Psoas muscle (tissue), 8 donors: ENCODE measurements around the gene CFAP46. TPM values are rescaled to one million over a fixed set of nuclear protein-coding genes. Genes with fewer than 3 reads are reported as not detected.

ENCODE experiments used
- ATAC-seq, 4 donors: fragments of 200-7000 bp; cut with Tn5 transposase; one replicate each; pipeline ENCODE4 v1.9.1; 2020; ENCODE audit warnings: moderate library complexity in 3 of 4, mild to moderate bottlenecking in 2 of 4
- DNase-seq, 2 donors: peaks; one replicate each; pipeline ENCODE4 v3.0.0-alpha.2; 2020
- H3K27ac ChIP-seq: fragments of 200-600 bp; one replicate; pipeline ENCODE4 v1.8.0; 2022
- H3K27me3 ChIP-seq, 3 donors: fragments of 200-600 bp in 1 of 3; one replicate each; pipeline versions ENCODE4 v1.6.1 to v1.8.0; 2013 to 2022; ENCODE audit warnings: low read length in 2 of 3, mild to moderate bottlenecking in 2 of 3, moderate library complexity in 1 of 3; ENCODE audit not compliant: insufficient read depth in 3 of 3
- H3K36me3 ChIP-seq, 2 donors: fragments of 200-600 bp in 1 of 2; one replicate each; pipeline versions ENCODE4 v1.6.1 to v1.8.0; 2013 to 2022; ENCODE audit warnings: low read depth in 1 of 2, mild to moderate bottlenecking in 1 of 2, moderate library complexity in 1 of 2; ENCODE audit not compliant: insufficient read depth in 1 of 2
- H3K4me1 ChIP-seq: fragments of 200-600 bp; one replicate; pipeline ENCODE4 v1.8.0; 2022
- H3K4me3 ChIP-seq: fragments of 200-600 bp; one replicate; pipeline ENCODE4 v1.8.0; 2022; ENCODE audit warnings: mild to moderate bottlenecking
- H3K9me3 ChIP-seq: fragments of 200-600 bp; one replicate; pipeline ENCODE4 v1.8.0; 2022
- CTCF ChIP-seq: fragments of 200-600 bp; IDR thresholded peaks from one replicate; pipeline ENCODE4 v1.8.0; 2022; ENCODE audit warnings: antibody characterized with exemption
- WGBS, 3 donors: extraction: QIAGEN DNeasy Blood & Tissue Kit; methylation state at CpG; one replicate each; pipeline versions ENCODE4 v1.1.6 to v1.1.7; 2013; 5-methylcytosine and 5-hydroxymethylcytosine counted together
- intact Hi-C, 2 donors: fragments of 100-400 bp; cut with DNase I; formaldehyde crosslinking; loops; one replicate each; pipeline versions ENCODE4 v1.11.0 to v1.14.2; 2022
- polyA plus RNA-seq, 3 donors: library from polyadenylated mRNA; stranded (reverse); fragments of 200-250 nt; gene quantifications; one replicate each; pipeline ENCODE4 v1.2.3, GENCODE V29; 2013
- total RNA-seq, 4 donors: library from RNA; stranded (reverse); fragmentation: NEBNext Ultra II Directional in 2 of 4; extraction: Animal tissue kit (Norgen Biotek cat#: 25700) in 2 of 4; gene quantifications; one replicate each; pipeline versions ENCODE4 v1.2.1 to v1.2.4, GENCODE V29; 2021 to 2023
- donor health status: healthy with polysubstance abuse.
- donor health status: DM: no; HTN: no; CAD: no; lungs with moderate emphysema.
- donor health status: Bipolar disorder and iron deficiency.
- donor health status: healthy.
- donor health status: DM: yes; HTN: yes; CAD: no.
- donor health status: DM: no; HTN: no; CAD: no.
- donor health status: DM: no; HTN: no; CAD: no.
- donor health status: DM: yes; HTN: yes; CAD: no.

The CFAP46 gene
- total and polyA plus RNA-seq, 7 donors, result 3.9 to 25.4 (median 13.8) TPM

- DNase-seq (peak; percentile 8 to 22), ATAC-seq (no peak)
- 76 to 84% (median 82%) methylated on average over 10 of the region's 10 CpGs for WGBS, 3 donors
- TF ChIP-seq CTCF, result no peak
- intact Hi-C loops, result no loop called here
- Histone ChIP-seq H3K27me3 (peaks cover 0 to 3% (median 0%) of the 10 kb centered on the region in 3 donors), H3K27ac (no peak overlapping the region), H3K4me3 (no peak overlapping the region), H3K4me1 (no peaks in the 10 kb centered on the region), H3K36me3 (peaks cover 0 to 9% of the 10 kb centered on the region in 2 donors), H3K9me3 (no peaks in the 10 kb centered on the region)
These were observed 129.4 kb downstream of the CFAP46 start for GRCh38 chr10:132813001-132813401.

- no peak overlapping the region for H3K27ac ChIP-seq
- 76 to 87% (median 78%) methylated on average over 8 to 11 of the region's 11 CpGs for WGBS, 3 donors
- H3K9me3 ChIP-seq, result no peaks in the 10 kb centered on the region
- no peaks in the 10 kb centered on the region for H3K27me3 ChIP-seq
- no peak overlapping the region for H3K4me3 ChIP-seq
- intact Hi-C loops, result no loop called here
- peaks cover 0 to 4% of the 10 kb centered on the region in 2 donors for H3K36me3 ChIP-seq
- ATAC-seq (no peak), DNase-seq (peak in 1 of 2 donors; percentile 26)
- TF ChIP-seq CTCF, result no peak
- no peaks in the 10 kb centered on the region for H3K4me1 ChIP-seq
These were observed 129.8 kb downstream of the CFAP46 start for GRCh38 chr10:132812520-132812919.

- no peaks in the 10 kb centered on the region for H3K36me3 ChIP-seq
- no peak overlapping the region for H3K4me3 ChIP-seq
- no peaks in the 10 kb centered on the region for H3K27me3 ChIP-seq
- DNase-seq (peak; percentile 9 to 56), ATAC-seq (no peak)
- no peak for TF ChIP-seq CTCF
- 78 to 88% (median 81%) methylated on average over 26 of the region's 26 CpGs for WGBS, 3 donors
- intact Hi-C loops, result no loop called here
- H3K4me1 ChIP-seq, result no peaks in the 10 kb centered on the region
- no peaks in the 10 kb centered on the region for H3K9me3 ChIP-seq
- H3K27ac ChIP-seq, result no peak overlapping the region
These were observed 130.4 kb downstream of the CFAP46 start for GRCh38 chr10:132811891-132812481.

- intact Hi-C loops, result no loop called here
- Histone ChIP-seq H3K4me3 (no peak overlapping the region), H3K27ac (no peak overlapping the region), H3K36me3 (no peaks in the 10 kb centered on the region), H3K9me3 (no peaks in the 10 kb centered on the region), H3K27me3 (no peaks in the 10 kb centered on the region), H3K4me1 (no peaks in the 10 kb centered on the region)
- no peak for TF ChIP-seq CTCF
- WGBS, 3 donors, result 60 to 68% (median 65%) methylated on average over 31 to 33 of the region's 33 CpGs
- ATAC-seq (no peak), DNase-seq (peak; percentile 7 to 43)
These were observed 131.3 kb downstream of the CFAP46 start for GRCh38 chr10:132810807-132811700.
